Measurements from ENCODE around the gene HMGCL. TPM values are rescaled to one million over a fixed set of nuclear protein-coding genes. Genes with fewer than 3 reads are reported as not detected.

The HMGCL gene
- total and polyA plus RNA-seq, 2 of the 13 experiments (the other 11 are each of a cell fraction or from before 2014, with no cell fraction given): 21.3 to 41.4 TPM

GRCh38 chr1:23800400-23801337 is 24.6 kb downstream of the HMGCL start, which contains the start of gene GALE (continued):
- TF ChIP-seq E2F2 (CRISPR knock-in tag; IDR thresholded peaks at IDR 0.05; ENCODE audit: borderline replicate concordance) (no peak; the same call in 1 of the 2 replicates), ZNF850 (CRISPR knock-in tag; conservative IDR thresholded peaks at IDR 0.05) (0 out of 2 replicates have a peak, but pooled peaks have one; percentile 82), ZNF577 (CRISPR knock-in tag; IDR thresholded peaks at IDR 0.05; ENCODE audit: borderline replicate concordance, low read depth) (no peak), NFE2L2 (IDR thresholded peaks at IDR 0.05; ENCODE audit: low read length) (no peak), ZNF414 (CRISPR knock-in tag; IDR thresholded peaks at IDR 0.05) (no peak), PRDM4 (CRISPR knock-in tag; IDR thresholded peaks at IDR 0.05; ENCODE audit: borderline replicate concordance) (no peak), ZKSCAN1 (IDR thresholded peaks at IDR 0.05; ENCODE audit: low read length) (no peak), RORA (CRISPR knock-in tag; IDR thresholded peaks at IDR 0.05) (no peak), HNRNPK (IDR thresholded peaks at IDR 0.05; ENCODE audit: low read depth, low read length, poor library complexity, severe bottlenecking) (peak; percentile 78), ZNF563 (CRISPR knock-in tag; IDR thresholded peaks at IDR 0.05) (peak; percentile 49; the same call in 1 of the 2 replicates), RFX1 (IDR thresholded peaks at IDR 0.05) (no peak), SPEN (CRISPR knock-in tag; IDR thresholded peaks at IDR 0.05; ENCODE audit: low read depth) (peak; percentile 87), SRSF9 (IDR thresholded peaks at IDR 0.05; ENCODE audit: borderline replicate concordance, insufficient read depth, low read depth, low read length, poor library complexity, severe bottlenecking) (no peak), ZFP36 (IDR thresholded peaks at IDR 0.05; ENCODE audit: borderline replicate concordance, low read depth, low read length, partially characterized antibody) (no peak), PAXIP1 (CRISPR knock-in tag; conservative IDR thresholded peaks at IDR 0.05) (0 out of 2 replicates have a peak, but pooled peaks have one; percentile 22), HDAC1 (CRISPR knock-in tag; IDR thresholded peaks at IDR 0.05) (peak; percentile 76), GABPB1 (CRISPR knock-in tag; IDR thresholded peaks at IDR 0.05) (peak; percentile 95), ZNF513 (CRISPR knock-in tag; conservative IDR thresholded peaks at IDR 0.05) (no peak)
